Measurements from ENCODE around the gene PDRG1.

PDRG1 gene

GRCh38 chr20:31913431-31914157, 38.3 kb downstream of the PDRG1 start:
- Histone ChIP-seq H3K27ac (ENCODE audit: low read depth, low read length, poor library complexity, severe bottlenecking) (no peak overlapping the region), H4K20me1 (ENCODE audit: insufficient read depth, low read length) (no peaks in the 10 kb centered on the region), H3K36me3 (ENCODE audit: insufficient read depth, low read length) (no peaks in the 10 kb centered on the region), H3K4me2 (ENCODE audit: low read length) (no peak overlapping the region), H3K79me2 (ENCODE audit: insufficient read depth, low read length) (no peaks in the 10 kb centered on the region), H3K4me3 (ENCODE audit: low read depth, low read length, poor library complexity, severe bottlenecking) (no peak overlapping the region), H2AFZ (ENCODE audit: low read length) (no peak overlapping the region), H3K27me3 (ENCODE audit: insufficient read depth, low read length) (0 out of 2 replicates have a peak, but pooled peaks cover 6% of the 10 kb centered on the region), H3K9me2 (ENCODE audit: low read depth, low read length) (no peaks in the 10 kb centered on the region), H3K9me3 (ENCODE audit: low read length) (no peaks in the 10 kb centered on the region), H3K9ac (ENCODE audit: low read length) (no peak overlapping the region), H3F3A (ENCODE audit: insufficient read depth, low read length) (no peaks in the 10 kb centered on the region), H3K4me1 (ENCODE audit: insufficient read depth, low read length, severe bottlenecking) (no peaks in the 10 kb centered on the region)
- TF ChIP-seq CTCF (IDR thresholded peaks at IDR 0.05; ENCODE audit: low read length) (no peak), EZH2 (IDR thresholded peaks at IDR 0.05; ENCODE audit: borderline replicate concordance, low read length) (no peak)

- peaks cover 7% of the 10 kb centered on the region; the same call in 1 of the 2 replicates for H3K27me3 ChIP-seq (ENCODE audit: insufficient read depth, low read length)
- no peak overlapping the region for H2AFZ ChIP-seq (ENCODE audit: low read length)
- no peaks in the 10 kb centered on the region for H3K9me3 ChIP-seq (ENCODE audit: low read length)
- H3K79me2 ChIP-seq (ENCODE audit: insufficient read depth, low read length): no peaks in the 10 kb centered on the region
- no peak overlapping the region for H3K27ac ChIP-seq (ENCODE audit: low read depth, low read length, poor library complexity, severe bottlenecking)
- no peaks in the 10 kb centered on the region for H3K36me3 ChIP-seq (ENCODE audit: insufficient read depth, low read length)
- TF ChIP-seq EZH2 (IDR thresholded peaks at IDR 0.05; ENCODE audit: borderline replicate concordance, low read length): no peak
- no peak for TF ChIP-seq CTCF (IDR thresholded peaks at IDR 0.05; ENCODE audit: low read length)
- H3K4me3 ChIP-seq (ENCODE audit: low read depth, low read length, poor library complexity, severe bottlenecking): no peak overlapping the region
- H3K9me2 ChIP-seq (ENCODE audit: low read depth, low read length): no peaks in the 10 kb centered on the region
- no peaks in the 10 kb centered on the region for H4K20me1 ChIP-seq (ENCODE audit: insufficient read depth, low read length)
- H3K9ac ChIP-seq (ENCODE audit: low read length): no peak overlapping the region
- H3K4me2 ChIP-seq (ENCODE audit: low read length): no peak overlapping the region
- H3K4me1 ChIP-seq (ENCODE audit: insufficient read depth, low read length, severe bottlenecking): no peaks in the 10 kb centered on the region
- H3F3A ChIP-seq (ENCODE audit: insufficient read depth, low read length): no peaks in the 10 kb centered on the region
These were observed 41.6 kb downstream of the PDRG1 start for GRCh38 chr20:31910071-31910803.

GRCh38 chr20:31909253-31910070, 42.4 kb downstream of the PDRG1 start:
- Histone ChIP-seq H3K9me2 (ENCODE audit: low read depth, low read length) (no peaks in the 10 kb centered on the region), H3K9ac (ENCODE audit: low read length) (no peak overlapping the region), H3K27me3 (ENCODE audit: insufficient read depth, low read length) (peaks cover 7% of the 10 kb centered on the region; the same call in 1 of the 2 replicates), H3F3A (ENCODE audit: insufficient read depth, low read length) (no peaks in the 10 kb centered on the region), H3K27ac (ENCODE audit: low read depth, low read length, poor library complexity, severe bottlenecking) (no peak overlapping the region), H3K36me3 (ENCODE audit: insufficient read depth, low read length) (no peaks in the 10 kb centered on the region), H3K4me3 (ENCODE audit: low read depth, low read length, poor library complexity, severe bottlenecking) (no peak overlapping the region), H2AFZ (ENCODE audit: low read length) (no peak overlapping the region), H3K4me2 (ENCODE audit: low read length) (no peak overlapping the region), H3K79me2 (ENCODE audit: insufficient read depth, low read length) (no peaks in the 10 kb centered on the region), H3K9me3 (ENCODE audit: low read length) (no peaks in the 10 kb centered on the region), H4K20me1 (ENCODE audit: insufficient read depth, low read length) (no peaks in the 10 kb centered on the region), H3K4me1 (ENCODE audit: insufficient read depth, low read length, severe bottlenecking) (no peaks in the 10 kb centered on the region)
- TF ChIP-seq CTCF (IDR thresholded peaks at IDR 0.05; ENCODE audit: low read length) (no peak), EZH2 (IDR thresholded peaks at IDR 0.05; ENCODE audit: borderline replicate concordance, low read length) (no peak)

Measured in OCI-LY1 (cell line).